HEK293T (cell line): ENCODE data around the gene ASPRV1.

ENCODE experiments used
- ARNT ChIP-seq: fragments of 450-650 bp; IDR thresholded peaks from 2 replicates; pipeline ENCODE4 v1.6.1; 2017; ENCODE audit warnings: mild to moderate bottlenecking
- BHLHE40 ChIP-seq: fragments of 450-650 bp; IDR thresholded peaks from 2 replicates; pipeline ENCODE4 v1.6.1; 2016; ENCODE audit warnings: mild to moderate bottlenecking, moderate library complexity, borderline replicate concordance
- CTBP1 ChIP-seq: fragments of 450-650 bp; IDR thresholded peaks from 2 replicates; pipeline ENCODE4 v1.6.1; 2016; ENCODE audit warnings: borderline replicate concordance
- ELF4 ChIP-seq: fragments of 450-650 bp; IDR thresholded peaks from 2 replicates; pipeline ENCODE4 v1.6.1; 2017; ENCODE audit warnings: antibody characterized with exemption
- FOXA1 ChIP-seq: fragments of 450-650 bp; IDR thresholded peaks from 2 replicates; pipeline ENCODE4 v1.6.1; 2016; ENCODE audit warnings: mild to moderate bottlenecking
- FOXK2 ChIP-seq: fragments of 450-650 bp; IDR thresholded peaks from 2 replicates; pipeline ENCODE4 v1.6.1; 2016; ENCODE audit warnings: mild to moderate bottlenecking
- FOXM1 ChIP-seq: fragments of 450-650 bp; IDR thresholded peaks from 2 replicates; pipeline ENCODE4 v1.6.1; 2017; ENCODE audit warnings: mild to moderate bottlenecking, borderline replicate concordance
- HDGF ChIP-seq: fragments of 450-650 bp; IDR thresholded peaks from 2 replicates; pipeline ENCODE4 v1.6.1; 2017; ENCODE audit warnings: antibody characterized with exemption, borderline replicate concordance
- NFRKB ChIP-seq: fragments of 450-650 bp; IDR thresholded peaks from 2 replicates; pipeline ENCODE4 v1.6.1; 2016; ENCODE audit warnings: mild to moderate bottlenecking, moderate library complexity
- SP1 ChIP-seq: fragments of 450-650 bp; IDR thresholded peaks from 2 replicates; pipeline ENCODE4 v1.6.1; 2017
- SUZ12 ChIP-seq: fragments of 450-650 bp; IDR thresholded peaks from 2 replicates; pipeline ENCODE4 v1.6.1; 2016; ENCODE audit warnings: mild to moderate bottlenecking
- TARDBP ChIP-seq: fragments of 450-650 bp; IDR thresholded peaks from 2 replicates; pipeline ENCODE4 v1.6.1; 2016
- ZNF384 ChIP-seq: fragments of 450-650 bp; IDR thresholded peaks from 2 replicates; pipeline ENCODE4 v1.6.1; 2016

- TF ChIP-seq SP1, result no peak
- TF ChIP-seq FOXA1, result no peak
- TF ChIP-seq SUZ12, result no peak
- TF ChIP-seq FOXM1, result no peak
- TF ChIP-seq FOXK2, result no peak
- no peak for TF ChIP-seq CTBP1
- no peak for TF ChIP-seq TARDBP
- no peak for TF ChIP-seq HDGF
- TF ChIP-seq ARNT, result no peak
- no peak for TF ChIP-seq NFRKB
- TF ChIP-seq ELF4, result no peak
- TF ChIP-seq ZNF384, result no peak
- no peak for TF ChIP-seq BHLHE40
These were observed 28.1 kb downstream of the ASPRV1 start for GRCh38 chr2:69933254-69933828.
